ENCODE data around the gene GSDME. TPM values are rescaled to one million over a fixed set of nuclear protein-coding genes. Genes with fewer than 3 reads are reported as not detected.

Gene GSDME
- total and polyA plus RNA-seq, 2 of the 4 experiments (the other 2 are of a cell fraction) = 75.2 to 78.7 TPM

- Histone ChIP-seq H2BK15ac (ENCODE audit: low read depth, low read length) (no peak overlapping the region), H4K91ac (ENCODE audit: insufficient read depth, low read depth, low read length) (peak overlapping the region; percentile 43; the same call in 1 of the 2 replicates), H2AK5ac (ENCODE audit: low read depth, low read length) (peak overlapping the region; percentile 25; the same call in 1 of the 2 replicates), H3K79me1 (ENCODE audit: low read depth in 1 of 2, low read length in 2 of 2) (peaks cover 5 to 16% of the 10 kb centered on the region in 2 experiments; a peak in 1 of 4 replicates), H3K23ac (ENCODE audit: low read depth, low read length) (no peak overlapping the region), H2AK9ac (replicated peaks; ENCODE audit: low read depth, low read length, poor library complexity) (peak overlapping the region; percentile 18), H4K5ac (ENCODE audit: low read depth, low read length) (peak overlapping the region; percentile 67; the same call in 1 of the 2 replicates), H3K27me3 (ENCODE audit: control insufficient read depth, insufficient read depth, low read length) (no peaks in the 10 kb centered on the region), H4K20me1 (ENCODE audit: insufficient read depth, low read length) (peaks cover 5% of the 10 kb centered on the region; the same call in 1 of the 2 replicates), H4K8ac (ENCODE audit: low read depth in 2 of 2, low read length in 2 of 2) (peak overlapping the region in 1 of 2 experiments; percentile 52; a peak in 1 of 4 replicates), H2AFZ (replicated peaks; ENCODE audit: low read length, poor library complexity) (peak overlapping the region; percentile 28), H3K36me3 (ENCODE audit: control insufficient read depth, insufficient read depth, low read length) (peaks cover 19% of the 10 kb centered on the region; the same call in 1 of the 2 replicates), H3K4me2 (ENCODE audit: low read depth, low read length) (no peak overlapping the region; the same call in 1 of the 2 replicates), H3K56ac (ENCODE audit: extremely low read depth, insufficient read depth, low read length) (no peak overlapping the region), H3K4me3 (ENCODE audit: insufficient read depth, low read depth, low read length) (no peak overlapping the region), H2BK5ac (ENCODE audit: low read depth, low read length, poor library complexity, severe bottlenecking) (no peak overlapping the region), H3K9ac (ENCODE audit: low read depth, low read length) (no peak overlapping the region), H3K4ac (ENCODE audit: low read depth, low read length) (no peak overlapping the region), H3K9me1 (ENCODE audit: insufficient read depth, low read length) (peaks cover 29% of the 10 kb centered on the region), H2BK20ac (ENCODE audit: low read depth, low read length) (peak overlapping the region; percentile 50), H3K18ac (ENCODE audit: low read depth, low read length) (peak overlapping the region; percentile 54; the same call in 1 of the 2 replicates), H3K9me3 (ENCODE audit: control insufficient read depth, insufficient read depth, low read length) (no peaks in the 10 kb centered on the region), H3K27ac (ENCODE audit: insufficient read depth, low read length) (peak overlapping the region; percentile 69; the same call in 1 of the 2 replicates), H3K4me1 (ENCODE audit: control insufficient read depth, insufficient read depth, low read length) (peaks cover 11% of the 10 kb centered on the region), H2BK120ac (ENCODE audit: low read depth, low read length) (peak overlapping the region; percentile 8; the same call in 1 of the 2 replicates), H3K14ac (replicated peaks; ENCODE audit: low read depth, low read length) (0 out of 2 replicates have a peak overlapping the region, but pooled peaks have one; percentile 3)
- no peak for TF ChIP-seq MAZ (IDR thresholded peaks at IDR 0.05; ENCODE audit: borderline replicate concordance, low read depth, low read length)
- no peak for TF ChIP-seq MAFK (IDR thresholded peaks at IDR 0.05; ENCODE audit: low read depth, low read length)
- no peak for TF ChIP-seq SMC3 (IDR thresholded peaks at IDR 0.05; ENCODE audit: low read depth, low read length)
- TF ChIP-seq BHLHE40 (IDR thresholded peaks at IDR 0.05; ENCODE audit: low read depth, low read length) = no peak
- no peak for TF ChIP-seq CTCF (conservative IDR thresholded peaks at IDR 0.05; ENCODE audit: low read depth, low read length)
- TF ChIP-seq RFX5 (IDR thresholded peaks at IDR 0.05; ENCODE audit: low read depth, low read length) = no peak
- no peak for TF ChIP-seq FOS (IDR thresholded peaks at IDR 0.05; ENCODE audit: low read depth, low read length)
- TF ChIP-seq CHD1 (IDR thresholded peaks at IDR 0.05; ENCODE audit: low read depth, low read length) = no peak
- no peak for TF ChIP-seq POLR2A (IDR thresholded peaks at IDR 0.05; ENCODE audit: low read depth, low read length)
- no peak for TF ChIP-seq NFE2L2 (IDR thresholded peaks at IDR 0.05; ENCODE audit: low read depth, low read length)
- no peak for TF ChIP-seq USF2 (IDR thresholded peaks at IDR 0.05; ENCODE audit: low read depth, low read length)
- no peak for TF ChIP-seq ELK1 (IDR thresholded peaks at IDR 0.05; ENCODE audit: borderline replicate concordance, low read depth, low read length)
- TF ChIP-seq CEBPB (IDR thresholded peaks at IDR 0.05; ENCODE audit: low read depth, low read length) = no peak
- no peak for TF ChIP-seq RCOR1 (IDR thresholded peaks at IDR 0.05; ENCODE audit: insufficient replicate concordance, low read length)
- no peak for TF ChIP-seq MXI1 (IDR thresholded peaks at IDR 0.05; ENCODE audit: borderline replicate concordance, low read depth, low read length)
- TF ChIP-seq RAD21 (IDR thresholded peaks at IDR 0.05; ENCODE audit: low read length) = no peak
- ATAC-seq (ENCODE audit: low read depth) (no peak), DNase-seq (no peak)
- ChIA-PET CTCF (interaction anchor here (1.0 kb wide), 1 partner anchor 480 kb away, joined by 3 read pairs; no protein-coding TSS in a partner anchor), POLR2A (ENCODE audit: unreplicated experiment) (no interaction called here)
- BruUV-seq (replicated peaks) = no TSS peak
- intact Hi-C loops (cut with micrococcal nuclease) (loop anchor here (10.0 kb wide), 1 partner anchor 96 kb away; no protein-coding TSS in a partner anchor), in situ Hi-C loops (cut with MboI; ENCODE audit: low sequenced_read_pairs) (no loop called here), dilution Hi-C loops (cut with HindIII; ENCODE audit: low sequenced_read_pairs, unreplicated experiment) (no loop called here)
- WGBS, 2 experiments (ENCODE audit: extremely low coverage in 2 of 2, insufficient read length in 1 of 2) = 95% methylated on average over 4 of the region's 5 CpGs; no CpG with 5 or more reads in 1 of the 2 experiments
These were observed 48.2 kb downstream of the GSDME start for GRCh38 chr7:24709051-24709450.
